H1 (cell line): ENCODE data around the gene ZXDB. TPM values are rescaled to one million over a fixed set of nuclear protein-coding genes. Genes with fewer than 3 reads are reported as not detected.
A peak's percentile ranks its signal among the peaks of the same experiment; 100 is the strongest.

Experiments used
- CTCF ChIA-PET: fragments of 300-600 bp; sonication (Branson Sonifier 250); formaldehyde crosslinking; loops from one replicate; lab custom pipeline; 2021; ENCODE audit not compliant: partially characterized antibody; lab: Charles Lee
- POLR2A ChIA-PET: fragments of 300-600 bp; sonication (Branson Sonifier 250); formaldehyde crosslinking; loops from one replicate; lab custom pipeline; 2021; ENCODE audit warnings: inconsistent platforms; ENCODE audit not compliant: partially characterized antibody; lab: Charles Lee
- DNase-seq, 2 experiments: peaks; one replicate each; pipeline versions ENCODE4 v3.0.0 to v3.0.0-alpha.2; 2010 to 2022; ENCODE audit warnings: low spot score in 2 of 2, low read depth in 1 of 2, mixed read lengths in 1 of 2
- FAIRE-seq: peaks from 2 replicates; lab custom pipeline; 2011; peaks lifted over from hg19 to GRCh38; lab: Jason Lieb, UNC
- H2AFZ ChIP-seq: 2 replicates; pipeline ENCODE4 v1.8.1; 2012; ENCODE audit warnings: low read length, inconsistent platforms
- H2AK5ac ChIP-seq: 2 replicates; pipeline ENCODE4 v1.6.1; 2013; ENCODE audit warnings: low read depth, low read length
- H2BK120ac ChIP-seq: replicated peaks from 2 replicates; pipeline ENCODE3; 2013; ENCODE audit warnings: low read depth, low read length, inconsistent platforms
- H2BK12ac ChIP-seq: 2 replicates; pipeline ENCODE4 v1.6.1; 2013; ENCODE audit warnings: low read depth, low read length
- H2BK15ac ChIP-seq: 2 replicates; pipeline ENCODE4 v1.6.1; 2013; ENCODE audit warnings: low read length
- H2BK20ac ChIP-seq: 2 replicates; pipeline ENCODE4 v1.6.1; 2013; ENCODE audit warnings: low read length
- H2BK5ac ChIP-seq: 2 replicates; pipeline ENCODE4 v1.6.1; 2013; ENCODE audit warnings: low read depth, low read length
- H3K14ac ChIP-seq: 2 replicates; pipeline ENCODE4 v1.6.1; 2013; ENCODE audit warnings: inconsistent platforms; ENCODE audit not compliant: insufficient read length
- H3K18ac ChIP-seq: 2 replicates; pipeline ENCODE4 v1.6.1; 2013; ENCODE audit warnings: low read length; ENCODE audit errors: extremely low read depth
- H3K23ac ChIP-seq: 2 replicates; pipeline ENCODE4 v1.6.1; 2013; ENCODE audit warnings: inconsistent platforms; ENCODE audit not compliant: insufficient read length
- H3K23me2 ChIP-seq: 2 replicates; pipeline ENCODE4 v1.6.1; 2013; ENCODE audit warnings: low read depth, low read length
- H3K27ac ChIP-seq: 2 replicates; pipeline ENCODE4 v1.6.1; 2011; ENCODE audit warnings: low read depth, low read length, inconsistent platforms
- H3K27me3 ChIP-seq, 4 experiments: replicated peaks in 1 of 4; 1 replicate in 1 of 4; 2 replicates in 3 of 4; pipeline versions ENCODE4 v1.6.1 to v1.8.1; 2011 to 2013; ENCODE audit warnings: low read length in 3 of 4, mild to moderate bottlenecking in 3 of 4, inconsistent platforms in 2 of 4, mixed read lengths in 2 of 4, moderate library complexity in 1 of 4; ENCODE audit not compliant: control insufficient read depth in 3 of 4, insufficient read depth in 3 of 4; ENCODE audit errors: extremely low read depth in 1 of 4
- H3K36me3 ChIP-seq, 4 experiments: 2 replicates each; pipeline versions ENCODE4 v1.6.1 to v1.8.1; 2011 to 2013; ENCODE audit warnings: mild to moderate bottlenecking in 4 of 4, low read length in 3 of 4, moderate library complexity in 2 of 4, control low read depth in 1 of 4, inconsistent platforms in 1 of 4; ENCODE audit not compliant: insufficient read depth in 4 of 4, control insufficient read depth in 2 of 4
- H3K4ac ChIP-seq: replicated peaks from 2 replicates; pipeline ENCODE3; 2013; ENCODE audit warnings: low read length, low read depth, mixed read lengths, inconsistent platforms; ENCODE audit not compliant: insufficient read length
- H3K4me1 ChIP-seq, 4 experiments: replicated peaks in 1 of 4; 1 replicate in 1 of 4; 2 replicates in 3 of 4; pipeline versions ENCODE4 v1.6.1 to v1.8.1; 2011 to 2013; ENCODE audit warnings: low read length in 3 of 4, inconsistent platforms in 2 of 4, mixed read lengths in 1 of 4; ENCODE audit not compliant: insufficient read depth in 4 of 4, control insufficient read depth in 3 of 4
- H3K4me2 ChIP-seq, 2 experiments: 2 replicates each; pipeline versions ENCODE4 v1.6.1 to v1.8.1; 2011 to 2013; ENCODE audit warnings: low read depth in 2 of 2, low read length in 2 of 2, control low read depth in 1 of 2, inconsistent platforms in 1 of 2, mild to moderate bottlenecking in 1 of 2; ENCODE audit not compliant: insufficient read depth in 1 of 2
- H3K4me3 ChIP-seq, 4 experiments: fragments of 200-600, 300-600 bp in 1 of 4; sonication (generic), shearing (Covaris generic), sonication (Bioruptor Twin) in 1 of 4; 2 replicates each; pipeline versions ENCODE4 v1.5.1 to v1.8.1; 2011 to 2016; ENCODE audit warnings: low read length in 4 of 4, low read depth in 3 of 4, control low read depth in 2 of 4, inconsistent platforms in 2 of 4, mild to moderate bottlenecking in 2 of 4, mixed read lengths in 1 of 4, moderate library complexity in 1 of 4; ENCODE audit not compliant: insufficient read depth in 2 of 4; ENCODE audit errors: extremely low read depth in 1 of 4
- H3K56ac ChIP-seq: replicated peaks from 2 replicates; pipeline ENCODE3; 2013; ENCODE audit warnings: low read depth, mild to moderate bottlenecking, mixed read lengths, low read length, inconsistent platforms; ENCODE audit not compliant: insufficient read length
- H3K79me1 ChIP-seq: 2 replicates; pipeline ENCODE4 v1.6.1; 2013; ENCODE audit warnings: low read depth, low read length, control low read depth
- H3K79me2 ChIP-seq, 2 experiments: 2 replicates each; pipeline versions ENCODE4 v1.6.1 to v1.8.1; 2012 to 2013; ENCODE audit warnings: low read length in 2 of 2, mild to moderate bottlenecking in 2 of 2, inconsistent platforms in 1 of 2; ENCODE audit not compliant: insufficient read depth in 2 of 2, control insufficient read depth in 1 of 2
- H3K9ac ChIP-seq, 4 experiments: replicated peaks in 1 of 4; 1 replicate in 1 of 4; 2 replicates in 3 of 4; pipeline versions ENCODE4 v1.6.1 to v1.8.1; 2011 to 2013; ENCODE audit warnings: low read depth in 3 of 4, low read length in 3 of 4, control low read depth in 2 of 4, mild to moderate bottlenecking in 2 of 4, moderate library complexity in 2 of 4, inconsistent platforms in 1 of 4; ENCODE audit errors: extremely low read depth in 1 of 4
- H3K9me3 ChIP-seq, 2 experiments: 2 replicates each; pipeline versions ENCODE4 v1.6.1 to v1.8.1; 2012 to 2013; ENCODE audit warnings: mild to moderate bottlenecking in 2 of 2, moderate library complexity in 2 of 2, control low read depth in 1 of 2, inconsistent platforms in 1 of 2, low read depth in 1 of 2, low read length in 1 of 2, mixed read lengths in 1 of 2; ENCODE audit not compliant: insufficient read depth in 2 of 2
- H4K20me1 ChIP-seq, 2 experiments: replicated peaks in 1 of 2; 2 replicates each; pipeline versions ENCODE3 to v1.8.1; 2011 to 2013; ENCODE audit warnings: inconsistent platforms in 2 of 2, low read length in 2 of 2, mild to moderate bottlenecking in 1 of 2; ENCODE audit not compliant: insufficient read depth in 2 of 2, control insufficient read depth in 1 of 2
- H4K5ac ChIP-seq: 2 replicates; pipeline ENCODE4 v1.6.1; 2013; ENCODE audit warnings: low read length, low read depth, mixed read lengths, inconsistent platforms; ENCODE audit not compliant: insufficient read length
- H4K8ac ChIP-seq: 2 replicates; pipeline ENCODE4 v1.8.0; 2013; ENCODE audit warnings: mild to moderate bottlenecking, moderate library complexity, low read length, inconsistent platforms; ENCODE audit not compliant: insufficient read depth; ENCODE audit errors: extremely low read depth
- H4K91ac ChIP-seq: replicated peaks from 2 replicates; pipeline ENCODE3; 2013; ENCODE audit warnings: low read length, mixed read lengths, inconsistent platforms; ENCODE audit not compliant: insufficient read length
- BACH1 ChIP-seq: IDR thresholded peaks from 2 replicates; pipeline ENCODE4 v1.6.1; 2012; ENCODE audit warnings: low read length, improper control_type of control experiment
- BCL11A ChIP-seq, 2 experiments: IDR thresholded peaks; one replicate each; pipeline ENCODE4 v1.6.1; 2011; ENCODE audit warnings: low read depth in 2 of 2, low read length in 2 of 2, mild to moderate bottlenecking in 2 of 2
- CREB1 ChIP-seq: IDR thresholded peaks from 2 replicates; pipeline ENCODE4 v1.6.1; 2012; ENCODE audit warnings: inconsistent platforms
- HDAC6 ChIP-seq: IDR thresholded peaks from one replicate; pipeline ENCODE4 v1.7.1; 2012; ENCODE audit warnings: low read depth, mild to moderate bottlenecking, inconsistent platforms, low read length, moderate library complexity
- MAFK ChIP-seq: IDR thresholded peaks from 2 replicates; pipeline ENCODE4 v1.6.1; 2012; ENCODE audit warnings: low read depth, mild to moderate bottlenecking, improper control_type of control experiment, low read length
- RAD21 ChIP-seq, 2 experiments: IDR thresholded peaks in 1 of 2; conservative IDR thresholded peaks in 1 of 2; 2 replicates each; pipeline ENCODE4 v1.6.1; 2011; ENCODE audit warnings: low read depth in 2 of 2, low read length in 2 of 2, improper control_type of control experiment in 1 of 2, inconsistent platforms in 1 of 2, mild to moderate bottlenecking in 1 of 2, moderate library complexity in 1 of 2
- SIRT6 ChIP-seq: IDR thresholded peaks from one replicate; pipeline ENCODE4 v1.7.1; 2012; ENCODE audit warnings: low read length, inconsistent platforms
- SUZ12 ChIP-seq: fragments of 200-600 bp; sonication (generic); IDR thresholded peaks from 2 replicates; pipeline ENCODE4 v1.6.1; 2012; ENCODE audit warnings: mild to moderate bottlenecking, inconsistent platforms, low read length, moderate library complexity, mixed read lengths
- TAF1 ChIP-seq: IDR thresholded peaks from 2 replicates; pipeline ENCODE4 v1.6.1; 2011; ENCODE audit warnings: mild to moderate bottlenecking, low read depth, low read length
- WGBS, 2 experiments: shearing (Covaris generic) in 1 of 2; methylation state at CpG; one replicate each; pipeline versions ENCODE4 v1.1.6 to v1.1.7; 2013 to 2015; ENCODE audit warnings: low lambda C conversion rate in 2 of 2, mixed read lengths in 2 of 2, inconsistent platforms in 1 of 2, low coverage in 1 of 2, missing lambda C conversion rate in 1 of 2; ENCODE audit not compliant: insufficient replicate concordance in 2 of 2, insufficient coverage in 1 of 2, insufficient read length in 1 of 2; ENCODE audit errors: extremely low coverage in 1 of 2, missing lambda C conversion rate in 1 of 2; 5-methylcytosine and 5-hydroxymethylcytosine counted together
- polyA plus RNA-seq, 7 experiments: library from polyadenylated mRNA; depleted of rRNA in 3 of 7; stranded (reverse) in 5 of 7; unstranded in 2 of 7; fragments of >200 nt in 5 of 7; fragments of 200-250 nt in 2 of 7; gene quantifications; 1 replicate in 5 of 7; 2 replicates in 1 of 7; 4 replicates in 1 of 7; pipeline versions ENCODE4 v1.2.1 to v1.2.3, GENCODE V29; 2011 to 2013; ENCODE audit warnings: missing spikeins in 2 of 7, mixed read lengths in 2 of 7
- total RNA-seq: library from RNA; stranded (reverse); fragmentation: NEBNext Ultra II Directional; extraction: Animal tissue kit (Norgen Biotek cat#: 25700); gene quantifications from 2 replicates; pipeline ENCODE4 v1.2.1, GENCODE V29; 2021
- TF ChIP-seq, protein P1 (sequence below), 3 experiments: IDR thresholded peaks; 1 replicate in 2 of 3; 2 replicates in 1 of 3; pipeline versions ENCODE4 v1.5.1 to v1.6.1; 2011; ENCODE audit warnings: low read length in 3 of 3, mild to moderate bottlenecking in 3 of 3, inconsistent platforms in 2 of 3, low read depth in 1 of 3, moderate library complexity in 1 of 3; ENCODE audit not compliant: insufficient read depth in 1 of 3; ENCODE audit errors: control extremely low read depth in 1 of 3
- TF ChIP-seq, protein P2 (sequence below): IDR thresholded peaks from 2 replicates; pipeline ENCODE4 v1.6.1; 2011; ENCODE audit warnings: low read length, improper control_type of control experiment

Gene ZXDB
- total and polyA plus RNA-seq, 2 of the 8 experiments (the other 6 are each of a cell fraction or from before 2014, with no cell fraction given) = 4.0 to 6.7 TPM

- WGBS, 2 experiments = 69% methylated on average over 3 of the region's 3 CpGs; no CpG with 5 or more reads in 1 of the 2 experiments
- Histone ChIP-seq H3K23ac (no peak overlapping the region), H2AFZ (no peak overlapping the region), H3K56ac (no peak overlapping the region), H3K23me2 (0 out of 2 replicates have a peak, but pooled peaks cover 3% of the 10 kb centered on the region), H3K79me1 (no peaks in the 10 kb centered on the region), H4K8ac (no peak overlapping the region), H4K20me1 (no peaks in the 10 kb centered on the region), H4K91ac (no peak overlapping the region), H2BK12ac (no peak overlapping the region), H2BK120ac (no peak overlapping the region), H3K9ac (no peak overlapping the region), H2BK20ac (no peak overlapping the region), H3K4me3 (peak overlapping the region in 2 of 4 experiments; percentile 4 to 49; a peak in 3 of 8 replicates), H4K5ac (no peak overlapping the region), H3K18ac (no peak overlapping the region), H3K4me2 (peak overlapping the region; percentile 46 to 53), H3K14ac (no peak overlapping the region), H2BK15ac (no peak overlapping the region), H2AK5ac (no peak overlapping the region), H3K4me1 (peaks cover 0 to under 1% (median 0%) of the 10 kb centered on the region in 4 experiments; a peak in 1 of 7 replicates), H3K9me3 (no peaks in the 10 kb centered on the region), H3K36me3 (no peaks in the 10 kb centered on the region), H2BK5ac (no peak overlapping the region), H3K79me2 (peaks cover 0 to 32% of the 10 kb centered on the region in 2 experiments; a peak in 2 of 4 replicates), H3K27ac (no peak overlapping the region), H3K27me3 (no peaks in the 10 kb centered on the region), H3K4ac (no peak overlapping the region)
- CTCF ChIA-PET = no interaction called here
- POLR2A ChIA-PET = no interaction called here
- no peak for DNase-seq
- FAIRE-seq = no peak
- TF ChIP-seq BCL11A (IDR thresholded peaks at IDR 0.05; ENCODE audit: low read depth in 2 of 2, low read length in 2 of 2) = no peak
- TF ChIP-seq MAFK = no peak
- no peak for TF ChIP-seq CREB1
- TF ChIP-seq, protein P1, sequence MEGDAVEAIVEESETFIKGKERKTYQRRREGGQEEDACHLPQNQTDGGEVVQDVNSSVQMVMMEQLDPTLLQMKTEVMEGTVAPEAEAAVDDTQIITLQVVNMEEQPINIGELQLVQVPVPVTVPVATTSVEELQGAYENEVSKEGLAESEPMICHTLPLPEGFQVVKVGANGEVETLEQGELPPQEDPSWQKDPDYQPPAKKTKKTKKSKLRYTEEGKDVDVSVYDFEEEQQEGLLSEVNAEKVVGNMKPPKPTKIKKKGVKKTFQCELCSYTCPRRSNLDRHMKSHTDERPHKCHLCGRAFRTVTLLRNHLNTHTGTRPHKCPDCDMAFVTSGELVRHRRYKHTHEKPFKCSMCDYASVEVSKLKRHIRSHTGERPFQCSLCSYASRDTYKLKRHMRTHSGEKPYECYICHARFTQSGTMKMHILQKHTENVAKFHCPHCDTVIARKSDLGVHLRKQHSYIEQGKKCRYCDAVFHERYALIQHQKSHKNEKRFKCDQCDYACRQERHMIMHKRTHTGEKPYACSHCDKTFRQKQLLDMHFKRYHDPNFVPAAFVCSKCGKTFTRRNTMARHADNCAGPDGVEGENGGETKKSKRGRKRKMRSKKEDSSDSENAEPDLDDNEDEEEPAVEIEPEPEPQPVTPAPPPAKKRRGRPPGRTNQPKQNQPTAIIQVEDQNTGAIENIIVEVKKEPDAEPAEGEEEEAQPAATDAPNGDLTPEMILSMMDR (IDR thresholded peaks at IDR 0.05; ENCODE audit: control extremely low read depth in 1 of 3, insufficient read depth in 1 of 3, low read depth in 1 of 3, low read length in 3 of 3) = no peak
- TF ChIP-seq, protein P2, sequence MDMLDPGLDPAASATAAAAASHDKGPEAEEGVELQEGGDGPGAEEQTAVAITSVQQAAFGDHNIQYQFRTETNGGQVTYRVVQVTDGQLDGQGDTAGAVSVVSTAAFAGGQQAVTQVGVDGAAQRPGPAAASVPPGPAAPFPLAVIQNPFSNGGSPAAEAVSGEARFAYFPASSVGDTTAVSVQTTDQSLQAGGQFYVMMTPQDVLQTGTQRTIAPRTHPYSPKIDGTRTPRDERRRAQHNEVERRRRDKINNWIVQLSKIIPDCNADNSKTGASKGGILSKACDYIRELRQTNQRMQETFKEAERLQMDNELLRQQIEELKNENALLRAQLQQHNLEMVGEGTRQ = no peak
- no peak for TF ChIP-seq TAF1
- no peak for TF ChIP-seq SUZ12
- no peak for TF ChIP-seq SIRT6
- TF ChIP-seq HDAC6 = no peak
- no peak for TF ChIP-seq RAD21 (IDR thresholded peaks at IDR 0.05 in 1 of 2, conservative IDR thresholded peaks at IDR 0.05 in 1 of 2; ENCODE audit: low read depth in 2 of 2, low read length in 2 of 2)
- TF ChIP-seq BACH1 = no peak
Observed at GRCh38 chrX:57596109-57596508, 4.3 kb downstream of the ZXDB start.
